Loucy (cell line): ENCODE measurements around the gene RBFOX2.

Experiments
- CTCF ChIP-seq: fragments of 200-600 bp; sonication (generic); conservative IDR thresholded peaks from 2 replicates; pipeline ENCODE4 v1.5.1; 2014; ENCODE audit warnings: mild to moderate bottlenecking, antibody characterized with exemption, low read length
- EZH2phosphoT487 ChIP-seq: fragments of 200-600 bp; IDR thresholded peaks from 2 replicates; pipeline ENCODE4 v1.6.1; 2018; ENCODE audit warnings: antibody characterized with exemption, mild to moderate bottlenecking, moderate library complexity, borderline replicate concordance

- TF ChIP-seq CTCF (no peak), EZH2phosphoT487 (no peak)
Measured at GRCh38 chr22:35830305-35830704, 198.3 kb downstream of the RBFOX2 start.
